OCI-M2 (cell line): ENCODE measurements around the gene AFF3.
"Not testable (repeated sequence)": the region's sequence is repeated elsewhere in the genome, so short reads cannot be mapped to it uniquely, and the experiment has no call there.

Experiments
- DNase-seq: peaks from one replicate; lab custom pipeline; 2025; ENCODE audit not compliant: unreplicated experiment; lab: John Stamatoyannopoulos, UW

AFF3 gene

GRCh38 chr2:99522157-99522556 is 620.2 kb downstream of the AFF3 start:
- DNase-seq, result no peak

- DNase-seq, result no peak
Measured at GRCh38 chr2:99520813-99521212, 621.6 kb downstream of the AFF3 start.

GRCh38 chr2:99520195-99520594 is 622.2 kb downstream of the AFF3 start:
- no peak for DNase-seq

GRCh38 chr2:99514357-99514756 is 628.0 kb downstream of the AFF3 start:
- no peak for DNase-seq

- DNase-seq, result no peak
Measured at GRCh38 chr2:99512181-99512591, 630.2 kb downstream of the AFF3 start.

- DNase-seq, result no peak
Measured at GRCh38 chr2:99509387-99509786, 633.0 kb downstream of the AFF3 start.

- no peak for DNase-seq
Measured at GRCh38 chr2:99507937-99508818, 634.2 kb downstream of the AFF3 start.

- DNase-seq, result no peak
Measured at GRCh38 chr2:99504844-99505584, 637.4 kb downstream of the AFF3 start.

- DNase-seq, result not testable (repeated sequence)
Measured at GRCh38 chr2:99503662-99504416, 638.6 kb downstream of the AFF3 start.

GRCh38 chr2:99496021-99496420 is 646.4 kb downstream of the AFF3 start:
- no peak for DNase-seq
